Ectodermal cell (in vitro differentiated cells): ENCODE data around the gene LILRA6.

ENCODE experiments used
- H3K27ac ChIP-seq: 2 replicates; pipeline ENCODE4 v1.7.0; 2013; ENCODE audit warnings: mild to moderate bottlenecking, low read depth, low read length; ENCODE audit not compliant: insufficient read depth, poor library complexity, severe bottlenecking
- H3K27me3 ChIP-seq: 2 replicates; pipeline ENCODE4 v1.7.0; 2013; ENCODE audit warnings: mild to moderate bottlenecking, low read length; ENCODE audit not compliant: insufficient read depth, control insufficient read depth, poor library complexity, severe bottlenecking
- H3K36me3 ChIP-seq: one replicate; pipeline ENCODE4 v1.7.0; 2013; ENCODE audit warnings: low read length; ENCODE audit not compliant: control insufficient read depth, insufficient read depth
- H3K4me1 ChIP-seq: one replicate; pipeline ENCODE4 v1.7.0; 2013; ENCODE audit warnings: low read length; ENCODE audit not compliant: control insufficient read depth, insufficient read depth
- H3K4me3 ChIP-seq: 2 replicates; pipeline ENCODE4 v1.7.0; 2013; ENCODE audit warnings: low read depth, low read length, control low read depth; ENCODE audit not compliant: insufficient read depth
- H3K9me3 ChIP-seq: 2 replicates; pipeline ENCODE4 v1.7.0; 2013; ENCODE audit warnings: mild to moderate bottlenecking, low read length, moderate library complexity; ENCODE audit not compliant: control insufficient read depth
- WGBS, 2 experiments: methylation state at CpG; one replicate each; pipeline ENCODE4 v1.1.7; 2013; ENCODE audit warnings: missing lambda C conversion rate in 2 of 2; 5-methylcytosine and 5-hydroxymethylcytosine counted together

Gene LILRA6

DNA sequence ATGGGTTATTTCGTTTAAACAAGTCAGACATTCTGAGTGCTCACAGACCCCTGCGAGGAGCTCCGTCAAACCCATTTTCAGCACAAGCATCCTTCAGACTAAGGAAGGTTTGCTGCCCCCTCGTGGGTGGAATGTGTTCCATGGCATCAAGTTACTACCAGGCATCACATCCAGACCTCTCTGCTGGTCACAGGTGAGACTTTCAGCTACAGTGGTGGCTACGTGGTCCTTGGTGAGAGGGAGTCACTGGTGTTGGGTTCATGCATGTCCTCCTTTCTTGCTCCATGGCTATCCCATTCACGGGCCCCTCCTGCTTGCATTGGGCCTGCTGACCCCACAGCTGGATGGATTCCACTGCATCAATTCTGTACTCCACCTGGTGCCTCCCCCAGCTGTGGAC is 23.5 kb upstream of the LILRA6 start:
- Histone ChIP-seq H3K36me3 (no peaks in the 10 kb centered on the region), H3K9me3 (no peaks in the 10 kb centered on the region), H3K4me3 (no peak overlapping the region), H3K27me3 (peaks cover 5% of the 10 kb centered on the region), H3K4me1 (no peaks in the 10 kb centered on the region), H3K27ac (no peak overlapping the region)
- WGBS, 2 experiments, result 11 to 12% methylated on average over 6 of the region's 6 CpGs

GRCh38 chr19:54262470-54262869 is 19.9 kb upstream of the LILRA6 start:
- Histone ChIP-seq H3K36me3 (no peaks in the 10 kb centered on the region), H3K27me3 (no peaks in the 10 kb centered on the region), H3K9me3 (no peaks in the 10 kb centered on the region), H3K4me1 (no peaks in the 10 kb centered on the region), H3K27ac (no peak overlapping the region), H3K4me3 (no peak overlapping the region)
- 83 to 94% methylated on average over 2 of the region's 2 CpGs for WGBS, 2 experiments

DNA sequence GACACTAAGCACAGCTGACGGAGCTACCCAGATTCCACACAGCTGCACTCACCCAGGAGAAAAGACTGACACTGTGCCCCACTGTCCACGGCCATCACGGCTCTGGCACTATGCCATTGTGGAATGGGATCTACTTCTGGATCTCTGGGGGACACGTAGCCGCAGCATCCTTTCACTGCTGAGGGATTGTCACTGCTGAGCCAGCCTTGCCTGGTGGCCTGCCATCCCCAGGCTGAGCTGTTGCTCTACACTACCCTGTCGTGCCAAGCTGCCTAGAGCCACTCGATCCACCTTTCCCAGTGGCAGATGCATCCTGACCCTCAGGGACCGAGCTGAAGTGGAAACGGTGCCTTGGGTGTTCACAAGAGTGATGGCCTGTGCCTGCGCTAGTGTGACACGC is 19.5 kb upstream of the LILRA6 start:
- H3K27ac ChIP-seq, result no peak overlapping the region
- no peaks in the 10 kb centered on the region for H3K27me3 ChIP-seq
- H3K4me1 ChIP-seq, result no peaks in the 10 kb centered on the region
- no peaks in the 10 kb centered on the region for H3K9me3 ChIP-seq
- 90 to 91% methylated on average over 11 of the region's 11 CpGs for WGBS, 2 experiments
- no peaks in the 10 kb centered on the region for H3K36me3 ChIP-seq
- no peak overlapping the region for H3K4me3 ChIP-seq

GRCh38 chr19:54257116-54257480 is 14.5 kb upstream of the LILRA6 start, which contains the start of gene LILRB5:
Gene LILRB5, minus strand, starts transcription at chr19:54257273. Its CDS starts 80 bp downstream, at chr19:54257193.
- Histone ChIP-seq H3K27me3 (no peaks in the 10 kb centered on the region), H3K9me3 (no peaks in the 10 kb centered on the region), H3K4me3 (no peak within 1 kb of the TSS), H3K27ac (no peak within 1 kb of the TSS), H3K4me1 (no peaks in the 10 kb centered on the region), H3K36me3 (no peaks in the 10 kb centered on the region)
- WGBS, 2 experiments, result 91 to 94% methylated on average over 9 of the region's 9 CpGs

- Histone ChIP-seq H3K9me3 (no peaks in the 10 kb centered on the region), H3K4me3 (no peak overlapping the region), H3K27me3 (no peaks in the 10 kb centered on the region), H3K4me1 (no peaks in the 10 kb centered on the region), H3K27ac (no peak overlapping the region), H3K36me3 (no peaks in the 10 kb centered on the region)
- 89 to 90% methylated on average over 19 of the region's 19 CpGs for WGBS, 2 experiments
Measured at GRCh38 chr19:54256250-54257115, 13.9 kb upstream of the LILRA6 start.

DNA sequence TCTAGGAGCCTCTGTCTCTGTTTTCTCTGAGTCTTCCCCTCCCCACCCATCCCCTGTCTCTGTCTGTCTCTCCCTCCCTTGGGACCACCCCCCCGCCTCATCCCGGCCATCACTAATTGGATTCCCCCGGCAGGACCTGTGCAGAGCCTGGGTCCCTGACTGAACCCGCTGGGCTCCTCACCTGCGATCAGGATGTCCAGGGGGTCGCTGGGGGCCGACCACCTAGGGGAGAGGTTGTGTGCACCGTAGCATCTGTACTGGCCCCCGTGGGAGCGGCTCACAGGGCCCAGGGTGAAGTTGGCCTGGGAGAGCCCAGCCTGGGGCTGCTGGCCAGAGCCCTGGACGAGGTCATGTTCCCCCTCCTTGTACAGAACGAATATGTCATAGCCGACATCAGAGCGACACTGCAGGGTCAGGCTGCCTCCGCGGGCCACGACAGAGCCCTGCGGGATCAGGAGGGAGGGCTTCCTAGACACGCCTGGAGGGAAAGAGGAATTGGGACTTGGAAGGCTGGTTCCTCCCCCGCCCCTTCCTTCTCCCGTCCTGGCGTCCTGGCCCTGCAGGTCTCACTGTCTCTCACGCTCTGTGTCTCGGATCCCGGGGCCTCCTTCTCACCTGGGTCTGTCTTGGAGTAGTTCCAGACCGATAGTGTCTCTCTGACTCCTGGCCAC is 12.7 kb upstream of the LILRA6 start:
- no peak overlapping the region for H3K4me3 ChIP-seq
- no peaks in the 10 kb centered on the region for H3K36me3 ChIP-seq
- 83 to 87% methylated on average over 26 of the region's 26 CpGs for whole genome bisulfite sequencing, 2 experiments
- no peak overlapping the region for H3K27ac ChIP-seq
- no peaks in the 10 kb centered on the region for H3K4me1 ChIP-seq
- no peaks in the 10 kb centered on the region for H3K27me3 ChIP-seq
- H3K9me3 ChIP-seq, result no peaks in the 10 kb centered on the region

DNA sequence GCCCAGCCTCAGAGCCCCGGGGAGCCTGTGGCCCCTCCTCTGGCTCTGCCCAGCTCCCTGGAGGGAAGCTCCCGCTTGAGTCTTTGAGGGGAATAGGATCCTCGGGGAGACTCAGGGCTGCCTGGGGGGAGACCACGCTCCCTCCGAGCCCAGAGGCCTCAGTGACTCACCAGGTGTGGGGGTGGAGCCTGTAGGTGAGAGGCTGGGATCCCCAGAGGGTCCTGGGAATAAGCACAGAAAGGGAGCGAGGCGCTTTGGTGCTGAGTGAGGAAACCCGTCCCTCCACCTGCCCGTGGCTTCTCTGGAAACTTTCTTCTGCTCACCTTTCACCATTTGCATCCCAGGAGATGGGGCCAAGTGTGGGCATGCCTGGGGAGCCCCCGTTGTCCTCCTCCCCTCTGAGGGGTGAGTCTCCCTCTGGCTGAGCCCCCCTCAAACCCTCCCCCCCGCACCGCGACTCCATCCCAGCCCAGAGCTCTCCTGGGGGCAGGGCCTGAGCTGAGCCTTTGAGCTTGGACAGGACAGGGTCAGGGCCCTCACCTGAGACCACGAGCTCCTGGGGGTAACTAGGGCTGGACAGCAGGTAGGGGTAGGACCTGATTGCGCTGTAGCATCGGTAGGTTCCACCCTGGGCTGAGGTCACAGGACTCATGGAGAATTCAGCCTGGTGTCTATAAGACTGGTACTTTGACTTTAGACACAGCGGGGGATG is 11.8 kb upstream of the LILRA6 start:
- WGBS, 2 experiments, result 78 to 80% methylated on average over 17 of the region's 17 CpGs
- no peaks in the 10 kb centered on the region for H3K27me3 ChIP-seq

GRCh38 chr19:54253331-54254194 is 11.0 kb upstream of the LILRA6 start:
- Histone ChIP-seq H3K4me3 (no peak overlapping the region), H3K27ac (no peak overlapping the region), H3K4me1 (no peaks in the 10 kb centered on the region), H3K27me3 (no peaks in the 10 kb centered on the region), H3K36me3 (no peaks in the 10 kb centered on the region), H3K9me3 (no peaks in the 10 kb centered on the region)
- 81 to 85% methylated on average over 23 of the region's 23 CpGs for WGBS, 2 experiments

More for the DNA sequence above, 11.8 kb upstream of the LILRA6 start:
- Histone ChIP-seq H3K9me3 (no peaks in the 10 kb centered on the region), H3K36me3 (no peaks in the 10 kb centered on the region), H3K27ac (no peak overlapping the region), H3K4me3 (no peak overlapping the region), H3K4me1 (no peaks in the 10 kb centered on the region)

DNA sequence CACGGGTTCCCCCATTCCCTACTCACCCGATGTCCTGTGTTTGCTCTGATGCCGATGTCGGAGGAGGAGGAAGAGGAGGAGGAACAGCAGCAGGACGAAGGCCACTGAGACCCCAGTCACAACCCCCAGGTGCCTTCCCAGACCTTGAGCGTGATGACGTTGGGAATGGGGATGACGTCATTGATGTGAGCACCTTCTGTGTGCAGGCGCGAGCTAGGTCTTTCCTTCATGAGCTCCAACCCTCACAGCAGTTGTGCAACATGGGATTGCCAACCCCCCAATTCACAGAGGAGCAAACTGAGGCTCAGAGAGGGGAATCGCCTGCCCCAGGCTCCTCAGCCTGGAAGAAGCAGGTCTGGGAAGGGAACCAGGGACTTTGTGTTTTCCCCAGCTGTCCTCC is 10.3 kb upstream of the LILRA6 start:
- H3K36me3 ChIP-seq, result no peaks in the 10 kb centered on the region
- H3K4me3 ChIP-seq, result no peak overlapping the region
- no peak overlapping the region for H3K27ac ChIP-seq
- WGBS, 2 experiments, result 88 to 91% methylated on average over 11 of the region's 11 CpGs
- H3K9me3 ChIP-seq, result no peaks in the 10 kb centered on the region
- H3K27me3 ChIP-seq, result no peaks in the 10 kb centered on the region
- no peaks in the 10 kb centered on the region for H3K4me1 ChIP-seq
